ENCODE measurements around the gene ITM2C.

Gene ITM2C

GRCh38 chr2:230919240-230919639 is 54.5 kb downstream of the ITM2C start:
- TF ChIP-seq REST (IDR thresholded peaks at IDR 0.05; ENCODE audit: insufficient replicate concordance, low read depth) = no peak
- no peak for TF ChIP-seq GABPA (IDR thresholded peaks at IDR 0.05; ENCODE audit: low read depth)
- TF ChIP-seq POLR2AphosphoS5 (IDR thresholded peaks at IDR 0.05; ENCODE audit: low read depth) = no peak
- no peak for TF ChIP-seq SPI1 (IDR thresholded peaks at IDR 0.05; ENCODE audit: borderline replicate concordance, low read depth)
- TF ChIP-seq CTCF (IDR thresholded peaks at IDR 0.05; ENCODE audit: insufficient read depth, low read length) = no peak
- DNase-seq (ENCODE audit: low read depth in 1 of 2, low spot score in 1 of 2) = no peak
- no peak overlapping the region for H3K4me3 ChIP-seq (replicated peaks; ENCODE audit: insufficient read depth, low read length)
- no peak overlapping the region for H3K27ac ChIP-seq (replicated peaks)
- H3K27me3 ChIP-seq (ENCODE audit: insufficient read depth, poor library complexity, severe bottlenecking) = no peaks in the 10 kb centered on the region

- Histone ChIP-seq H3K4me3 (replicated peaks; ENCODE audit: insufficient read depth, low read length) (no peak overlapping the region), H3K27ac (replicated peaks) (no peak overlapping the region), H3K27me3 (ENCODE audit: insufficient read depth, poor library complexity, severe bottlenecking) (no peaks in the 10 kb centered on the region)
- DNase-seq (ENCODE audit: low read depth in 1 of 2, low spot score in 1 of 2) = no peak
- no peak for TF ChIP-seq REST (IDR thresholded peaks at IDR 0.05; ENCODE audit: insufficient replicate concordance, low read depth)
- TF ChIP-seq POLR2AphosphoS5 (IDR thresholded peaks at IDR 0.05; ENCODE audit: low read depth) = no peak
- no peak for TF ChIP-seq CTCF (IDR thresholded peaks at IDR 0.05; ENCODE audit: insufficient read depth, low read length)
Measured at GRCh38 chr2:230919681-230920080, 54.9 kb downstream of the ITM2C start.

- TF ChIP-seq CTCF (IDR thresholded peaks at IDR 0.05; ENCODE audit: insufficient read depth, low read length) = no peak
- TF ChIP-seq SPI1 (IDR thresholded peaks at IDR 0.05; ENCODE audit: borderline replicate concordance, low read depth) = no peak
- no peak for DNase-seq (ENCODE audit: low read depth in 1 of 2, low spot score in 1 of 2)
- Histone ChIP-seq H3K4me3 (replicated peaks; ENCODE audit: insufficient read depth, low read length) (no peak overlapping the region), H3K27ac (replicated peaks) (no peak overlapping the region), H3K27me3 (ENCODE audit: insufficient read depth, poor library complexity, severe bottlenecking) (no peaks in the 10 kb centered on the region)
Measured at GRCh38 chr2:230920167-230920566, 55.4 kb downstream of the ITM2C start.

- no peak for DNase-seq (ENCODE audit: low read depth in 1 of 2, low spot score in 1 of 2)
- no peak overlapping the region for H3K4me3 ChIP-seq (replicated peaks; ENCODE audit: insufficient read depth, low read length)
- no peak overlapping the region for H3K27ac ChIP-seq (replicated peaks)
- no peaks in the 10 kb centered on the region for H3K27me3 ChIP-seq (ENCODE audit: insufficient read depth, poor library complexity, severe bottlenecking)
- TF ChIP-seq REST (IDR thresholded peaks at IDR 0.05; ENCODE audit: insufficient replicate concordance, low read depth) (no peak), CTCF (IDR thresholded peaks at IDR 0.05; ENCODE audit: insufficient read depth, low read length) (no peak), GABPA (IDR thresholded peaks at IDR 0.05; ENCODE audit: low read depth) (no peak), SPI1 (IDR thresholded peaks at IDR 0.05; ENCODE audit: borderline replicate concordance, low read depth) (no peak), POLR2AphosphoS5 (IDR thresholded peaks at IDR 0.05; ENCODE audit: low read depth) (no peak)
Measured at GRCh38 chr2:230921806-230922595, 57.3 kb downstream of the ITM2C start.
